DOHH2 (cell line): Measurements from ENCODE around the gene MED8.

Experiments used
- H3F3A ChIP-seq: fragments of 200-600 bp; sonication (generic), shearing (Covaris generic); 2 replicates; pipeline ENCODE4 v1.6.0; 2016; ENCODE audit warnings: antibody characterized with exemption, mild to moderate bottlenecking; ENCODE audit not compliant: control insufficient read depth, insufficient read depth
- H3K27ac ChIP-seq: fragments of 200-600 bp; sonication (generic); 2 replicates; pipeline ENCODE4 v1.5.1; 2014; ENCODE audit warnings: low read depth, mild to moderate bottlenecking, low read length, moderate library complexity
- H3K27me3 ChIP-seq: fragments of 200-600 bp; sonication (generic); 2 replicates; pipeline ENCODE4 v1.6.1; 2014; ENCODE audit warnings: mild to moderate bottlenecking, low read length, mixed read lengths; ENCODE audit not compliant: control insufficient read depth
- H3K36me3 ChIP-seq: fragments of 200-600 bp; sonication (generic); 2 replicates; pipeline ENCODE4 v1.6.1; 2014; ENCODE audit warnings: mild to moderate bottlenecking, low read length, moderate library complexity, mixed read lengths; ENCODE audit not compliant: control insufficient read depth
- H3K4me1 ChIP-seq: fragments of 200-600 bp; sonication (generic); 2 replicates; pipeline ENCODE4 v1.6.1; 2014; ENCODE audit warnings: mild to moderate bottlenecking, low read length, mixed read lengths; ENCODE audit not compliant: control insufficient read depth
- H3K4me2 ChIP-seq: fragments of 200-600 bp; sonication (generic); 2 replicates; pipeline ENCODE4 v1.6.0; 2014; ENCODE audit warnings: mild to moderate bottlenecking, low read length, moderate library complexity
- H3K4me3 ChIP-seq: fragments of 200-600 bp; sonication (generic); 2 replicates; pipeline ENCODE4 v1.5.1; 2014; ENCODE audit warnings: mild to moderate bottlenecking, low read length, mixed read lengths
- H3K79me2 ChIP-seq: fragments of 200-600 bp; sonication (generic); 2 replicates; pipeline ENCODE4 v1.6.1; 2014; ENCODE audit warnings: mild to moderate bottlenecking, low read length, mixed read lengths; ENCODE audit not compliant: control insufficient read depth
- H3K9me2 ChIP-seq: fragments of 200-600 bp; sonication (generic); replicated peaks from 2 replicates; pipeline ENCODE4 v1.6.1; 2014; ENCODE audit warnings: mild to moderate bottlenecking, low read length, mixed read lengths; ENCODE audit not compliant: control insufficient read depth
- H3K9me3 ChIP-seq: fragments of 200-600 bp; sonication (generic); 2 replicates; pipeline ENCODE4 v1.6.1; 2014; ENCODE audit warnings: antibody characterized with exemption, low read length, mixed read lengths; ENCODE audit not compliant: control insufficient read depth, insufficient read depth
- H4K20me1 ChIP-seq: fragments of 200-600 bp; sonication (generic); 2 replicates; pipeline ENCODE4 v1.6.0; 2014; ENCODE audit warnings: low read depth, mild to moderate bottlenecking, antibody characterized with exemption, low read length, moderate library complexity; ENCODE audit not compliant: control insufficient read depth, insufficient read depth
- EZH2phosphoT487 ChIP-seq: fragments of 200-600 bp; sonication (generic); IDR thresholded peaks from 2 replicates; pipeline ENCODE4 v1.6.1; 2017; ENCODE audit warnings: borderline replicate concordance, mild to moderate bottlenecking, antibody characterized with exemption, low read length, moderate library complexity, mixed read lengths
- TF ChIP-seq, protein P1 (sequence below): fragments of 200-600 bp; sonication (generic); IDR thresholded peaks from one replicate; pipeline ENCODE4 v1.5.1; 2014; ENCODE audit warnings: antibody characterized with exemption, mild to moderate bottlenecking, low read depth, low read length; ENCODE audit not compliant: poor library complexity, severe bottlenecking

Gene MED8

DNA sequence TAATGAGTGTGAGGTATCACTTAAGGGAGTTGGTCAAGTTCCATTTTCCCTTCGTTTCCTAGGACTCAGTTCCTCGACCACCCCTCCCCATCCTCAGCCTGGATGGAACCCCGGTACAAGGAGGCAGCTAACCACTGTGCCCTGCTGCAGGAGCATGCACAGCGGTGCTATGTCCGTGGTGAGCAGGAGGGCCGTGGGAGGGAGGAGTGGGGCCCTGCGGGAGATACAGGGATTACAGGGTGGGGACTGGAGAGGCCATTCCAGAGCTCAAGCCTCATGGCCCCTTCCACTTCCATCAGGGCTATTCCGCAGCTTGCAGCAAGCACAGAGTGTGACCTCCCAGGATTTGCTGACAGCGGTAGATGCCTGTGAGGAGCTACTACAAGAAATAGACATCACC is 38.3 kb upstream of the MED8 start:
- TF ChIP-seq EZH2phosphoT487 = no peak
- TF ChIP-seq, protein P1, sequence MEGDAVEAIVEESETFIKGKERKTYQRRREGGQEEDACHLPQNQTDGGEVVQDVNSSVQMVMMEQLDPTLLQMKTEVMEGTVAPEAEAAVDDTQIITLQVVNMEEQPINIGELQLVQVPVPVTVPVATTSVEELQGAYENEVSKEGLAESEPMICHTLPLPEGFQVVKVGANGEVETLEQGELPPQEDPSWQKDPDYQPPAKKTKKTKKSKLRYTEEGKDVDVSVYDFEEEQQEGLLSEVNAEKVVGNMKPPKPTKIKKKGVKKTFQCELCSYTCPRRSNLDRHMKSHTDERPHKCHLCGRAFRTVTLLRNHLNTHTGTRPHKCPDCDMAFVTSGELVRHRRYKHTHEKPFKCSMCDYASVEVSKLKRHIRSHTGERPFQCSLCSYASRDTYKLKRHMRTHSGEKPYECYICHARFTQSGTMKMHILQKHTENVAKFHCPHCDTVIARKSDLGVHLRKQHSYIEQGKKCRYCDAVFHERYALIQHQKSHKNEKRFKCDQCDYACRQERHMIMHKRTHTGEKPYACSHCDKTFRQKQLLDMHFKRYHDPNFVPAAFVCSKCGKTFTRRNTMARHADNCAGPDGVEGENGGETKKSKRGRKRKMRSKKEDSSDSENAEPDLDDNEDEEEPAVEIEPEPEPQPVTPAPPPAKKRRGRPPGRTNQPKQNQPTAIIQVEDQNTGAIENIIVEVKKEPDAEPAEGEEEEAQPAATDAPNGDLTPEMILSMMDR = no peak
- Histone ChIP-seq H3K9me3 (no peaks in the 10 kb centered on the region), H3K4me2 (no peak overlapping the region), H3K27ac (no peak overlapping the region), H3K4me3 (no peak overlapping the region), H3F3A (no peaks in the 10 kb centered on the region), H3K36me3 (peaks cover 82% of the 10 kb centered on the region), H3K4me1 (no peaks in the 10 kb centered on the region), H3K79me2 (no peaks in the 10 kb centered on the region), H4K20me1 (no peaks in the 10 kb centered on the region), H3K27me3 (no peaks in the 10 kb centered on the region), H3K9me2 (no peaks in the 10 kb centered on the region)

DNA sequence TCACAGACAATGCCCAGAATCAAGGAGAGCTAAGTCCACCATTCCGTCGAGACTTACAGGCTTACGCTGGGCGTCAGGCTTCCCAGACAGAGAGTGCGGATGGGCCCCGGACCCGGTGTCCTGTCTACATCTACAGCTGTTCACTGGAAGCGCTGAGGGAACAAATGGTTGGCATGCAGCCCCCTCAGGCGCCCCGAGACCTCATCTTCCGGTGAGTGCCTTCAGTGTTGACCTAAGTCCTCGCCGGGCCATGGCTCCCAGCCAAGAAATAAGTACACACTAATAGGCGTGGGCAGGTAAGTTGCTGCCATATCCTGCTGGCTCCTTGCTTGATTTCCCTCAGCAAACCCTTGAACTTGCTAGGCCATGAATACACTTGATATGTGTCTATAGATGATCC is 37.9 kb upstream of the MED8 start:
- no peaks in the 10 kb centered on the region for H3K9me2 ChIP-seq
- no peak overlapping the region for H3K4me2 ChIP-seq
- no peaks in the 10 kb centered on the region for H3F3A ChIP-seq
- peaks cover 83% of the 10 kb centered on the region for H3K36me3 ChIP-seq
- H3K4me1 ChIP-seq = no peaks in the 10 kb centered on the region
- H3K79me2 ChIP-seq = no peaks in the 10 kb centered on the region
- H3K9me3 ChIP-seq = no peaks in the 10 kb centered on the region
- H4K20me1 ChIP-seq = no peaks in the 10 kb centered on the region
- TF ChIP-seq, protein P1 = no peak
- TF ChIP-seq EZH2phosphoT487 = no peak
- H3K27ac ChIP-seq = no peak overlapping the region
- H3K27me3 ChIP-seq = no peaks in the 10 kb centered on the region
- no peak overlapping the region for H3K4me3 ChIP-seq

DNA sequence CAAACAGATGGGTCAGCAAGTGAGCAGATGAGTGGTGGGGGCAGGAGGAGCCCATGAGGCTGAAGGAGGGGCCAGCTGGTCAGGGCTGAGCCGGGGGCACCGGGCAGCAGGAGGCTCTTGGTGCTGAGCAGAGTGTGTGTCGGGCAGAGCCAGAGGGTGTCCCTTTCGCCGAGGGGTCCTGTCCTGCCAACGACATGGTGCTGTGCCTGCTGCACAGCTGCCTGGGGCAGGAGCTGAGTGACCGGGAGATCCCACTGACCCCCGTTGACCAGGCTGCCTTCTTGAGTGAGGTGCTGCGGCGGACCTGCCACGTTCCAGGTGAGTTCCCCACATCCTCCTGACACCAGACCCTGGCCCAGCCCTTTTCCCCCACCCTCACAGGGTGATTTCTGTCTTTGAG is 36.6 kb upstream of the MED8 start:
- H3K27ac ChIP-seq = no peak overlapping the region
- H3K79me2 ChIP-seq = no peaks in the 10 kb centered on the region
- H4K20me1 ChIP-seq = no peaks in the 10 kb centered on the region
- H3K27me3 ChIP-seq = no peaks in the 10 kb centered on the region
- H3K36me3 ChIP-seq = peaks cover 82% of the 10 kb centered on the region
- no peaks in the 10 kb centered on the region for H3K9me3 ChIP-seq
- H3F3A ChIP-seq = no peaks in the 10 kb centered on the region
- no peaks in the 10 kb centered on the region for H3K9me2 ChIP-seq
- TF ChIP-seq, protein P1 = no peak
- TF ChIP-seq EZH2phosphoT487 = no peak
- H3K4me2 ChIP-seq = no peak overlapping the region
- no peaks in the 10 kb centered on the region for H3K4me1 ChIP-seq
- H3K4me3 ChIP-seq = no peak overlapping the region

DNA sequence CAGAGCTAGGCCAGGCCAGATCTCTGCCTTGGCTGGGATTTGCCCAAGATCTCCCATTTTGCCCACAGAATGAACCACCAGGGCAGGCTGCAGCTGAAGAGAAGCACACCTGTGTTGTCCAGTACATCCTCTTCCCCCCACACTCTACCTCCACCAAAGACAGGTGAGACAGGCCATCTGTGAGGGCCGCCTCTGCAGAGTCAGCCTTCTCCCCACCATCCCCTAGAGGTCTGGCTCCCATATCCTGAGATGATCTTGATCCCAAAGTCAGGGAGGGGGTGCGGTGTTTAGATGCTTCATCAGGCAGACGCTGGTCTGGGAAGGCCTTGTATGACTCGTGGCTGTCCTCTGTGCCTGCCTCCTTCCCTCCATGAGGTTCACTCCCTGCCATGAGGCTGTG is 35.4 kb upstream of the MED8 start:
- Histone ChIP-seq H3K9me2 (no peaks in the 10 kb centered on the region), H3K4me1 (no peaks in the 10 kb centered on the region), H4K20me1 (no peaks in the 10 kb centered on the region), H3K36me3 (peaks cover 83% of the 10 kb centered on the region), H3F3A (no peaks in the 10 kb centered on the region), H3K9me3 (no peaks in the 10 kb centered on the region), H3K4me3 (no peak overlapping the region), H3K4me2 (no peak overlapping the region), H3K27ac (no peak overlapping the region), H3K79me2 (no peaks in the 10 kb centered on the region), H3K27me3 (no peaks in the 10 kb centered on the region)
- TF ChIP-seq, protein P1 = no peak
- TF ChIP-seq EZH2phosphoT487 = no peak
